Neural cell (in vitro differentiated cells): ENCODE results near the gene BIRC2. TPM values are rescaled to one million over a fixed set of nuclear protein-coding genes. Genes with fewer than 3 reads are reported as not detected.

Source experiments
- H2AFZ ChIP-seq: fragments of 200-600, 300-800 bp; sonication (generic), shearing (Covaris generic); 2 replicates; pipeline ENCODE4 v1.6.0; 2014; ENCODE audit warnings: low read depth, mild to moderate bottlenecking, antibody characterized with exemption, low read length, moderate library complexity
- H3F3A ChIP-seq: fragments of 200-600 bp; shearing (Covaris generic); 2 replicates; pipeline ENCODE4 v1.6.1; 2016; ENCODE audit warnings: mild to moderate bottlenecking, moderate library complexity, mixed read lengths, antibody characterized with exemption, low read length; ENCODE audit not compliant: insufficient read depth, poor library complexity, severe bottlenecking
- H3K27ac ChIP-seq: fragments of 200-600, 300-800 bp; sonication (generic), shearing (Covaris generic); 2 replicates; pipeline ENCODE4 v1.5.1; 2014; ENCODE audit warnings: mild to moderate bottlenecking, low read length, moderate library complexity
- H3K27me3 ChIP-seq: fragments of 300-800, 200-600 bp; sonication (generic), shearing (Covaris generic); 2 replicates; pipeline ENCODE4 v1.6.0; 2014; ENCODE audit warnings: mild to moderate bottlenecking, low read depth, low read length, moderate library complexity; ENCODE audit not compliant: insufficient read depth
- H3K36me3 ChIP-seq: fragments of 300-800, 200-600 bp; sonication (generic), shearing (Covaris generic); 2 replicates; pipeline ENCODE4 v1.5.1; 2014; ENCODE audit warnings: mild to moderate bottlenecking, antibody characterized with exemption, low read length, moderate library complexity; ENCODE audit not compliant: insufficient read depth
- H3K4me2 ChIP-seq: fragments of 300-800, 200-600 bp; sonication (generic), shearing (Covaris generic); 2 replicates; pipeline ENCODE4 v1.6.0; 2014; ENCODE audit warnings: mild to moderate bottlenecking, low read length
- H3K4me3 ChIP-seq: fragments of 300-800, 200-600 bp; sonication (generic), shearing (Covaris generic); 2 replicates; pipeline ENCODE4 v1.5.1; 2014; ENCODE audit warnings: mild to moderate bottlenecking, low read length, moderate library complexity
- H3K79me2 ChIP-seq: fragments of 200-600 bp; shearing (Covaris generic); replicated peaks from 2 replicates; pipeline ENCODE4 v1.6.0; 2014; ENCODE audit warnings: mild to moderate bottlenecking, low read length, moderate library complexity; ENCODE audit not compliant: insufficient read depth
- H3K9ac ChIP-seq: fragments of 300-800, 200-600 bp; sonication (generic), shearing (Covaris generic); 2 replicates; pipeline ENCODE4 v1.6.1; 2016; ENCODE audit warnings: mild to moderate bottlenecking, low read length, mixed read lengths
- H3K9me2 ChIP-seq: fragments of 200-600 bp; shearing (Covaris generic); 2 replicates; pipeline ENCODE4 v1.6.1; 2016; ENCODE audit warnings: mild to moderate bottlenecking, low read length, mixed read lengths; ENCODE audit not compliant: insufficient read depth
- H3K9me3 ChIP-seq: fragments of 200-600, 300-800 bp; sonication (generic), shearing (Covaris generic); 2 replicates; pipeline ENCODE4 v1.6.1; 2016; ENCODE audit warnings: mild to moderate bottlenecking, mixed run types, low read length, moderate library complexity, mixed read lengths
- H4K20me1 ChIP-seq: fragments of 200-600 bp; shearing (Covaris generic); 2 replicates; pipeline ENCODE4 v1.6.1; 2016; ENCODE audit warnings: mild to moderate bottlenecking, mixed run types; ENCODE audit not compliant: insufficient read depth
- CTCF ChIP-seq: fragments of 450-650 bp; IDR thresholded peaks from 2 replicates; pipeline ENCODE4 v1.5.1; 2014; ENCODE audit warnings: antibody characterized with exemption, mild to moderate bottlenecking, moderate library complexity; ENCODE audit not compliant: poor library complexity, severe bottlenecking
- EP300 ChIP-seq: fragments of 450-650 bp; conservative IDR thresholded peaks from 2 replicates; pipeline ENCODE4 v1.6.1; 2014; ENCODE audit warnings: antibody characterized with exemption, mild to moderate bottlenecking, moderate library complexity; ENCODE audit not compliant: poor library complexity, severe bottlenecking
- EZH2 ChIP-seq: fragments of 200-600, 300-800 bp; shearing (Covaris generic), sonication (generic); IDR thresholded peaks from 2 replicates; pipeline ENCODE4 v1.6.1; 2014; ENCODE audit warnings: antibody characterized with exemption, low read length, borderline replicate concordance, mild to moderate bottlenecking; ENCODE audit not compliant: insufficient read depth, poor library complexity, severe bottlenecking
- MXI1 ChIP-seq: fragments of 450-650 bp; conservative IDR thresholded peaks from 2 replicates; pipeline ENCODE4 v1.6.1; 2014; ENCODE audit warnings: antibody characterized with exemption, mild to moderate bottlenecking; ENCODE audit not compliant: poor library complexity, severe bottlenecking
- POLR2AphosphoS5 ChIP-seq: IDR thresholded peaks from 2 replicates; pipeline ENCODE4 v1.6.1; 2012
- RAD21 ChIP-seq: fragments of 450-650 bp; conservative IDR thresholded peaks from 2 replicates; pipeline ENCODE4 v1.6.1; 2014; ENCODE audit warnings: antibody characterized with exemption, mild to moderate bottlenecking, moderate library complexity
- REST ChIP-seq: IDR thresholded peaks from 2 replicates; pipeline ENCODE4 v1.6.1; 2012; ENCODE audit warnings: borderline replicate concordance
- SMC3 ChIP-seq: fragments of 450-650 bp; conservative IDR thresholded peaks from 2 replicates; pipeline ENCODE4 v1.6.1; 2014; ENCODE audit warnings: antibody characterized with exemption, mild to moderate bottlenecking, moderate library complexity; ENCODE audit not compliant: poor library complexity
- TAF1 ChIP-seq: IDR thresholded peaks from 2 replicates; pipeline ENCODE4 v1.6.1; 2012; ENCODE audit warnings: low read depth
- polyA plus RNA-seq: library from polyadenylated mRNA; depleted of rRNA; stranded (reverse); fragments of >200 nt; gene quantifications from 2 replicates; pipeline ENCODE4 v1.2.3, GENCODE V29; 2014

Gene BIRC2
- polyA plus RNA-seq, 1 donor from 2014 or later: 68.7 TPM

GRCh38 chr11:102323542-102324251 lies 23.3 kb upstream of the BIRC2 start:
- Histone ChIP-seq H3K27ac (no peak overlapping the region), H2AFZ (no peak overlapping the region), H3K4me2 (no peak overlapping the region), H3K9ac (no peak overlapping the region), H3K27me3 (no peaks in the 10 kb centered on the region), H3K9me3 (no peaks in the 10 kb centered on the region), H3K9me2 (no peaks in the 10 kb centered on the region), H3K79me2 (no peaks in the 10 kb centered on the region), H3F3A (no peaks in the 10 kb centered on the region), H4K20me1 (no peaks in the 10 kb centered on the region), H3K4me3 (no peak overlapping the region), H3K36me3 (no peaks in the 10 kb centered on the region)
- no peak for TF ChIP-seq REST
- no peak for TF ChIP-seq EP300

GRCh38 chr11:102325088-102325487 lies 21.9 kb upstream of the BIRC2 start:
- H3K9me2 ChIP-seq: no peaks in the 10 kb centered on the region
- no peaks in the 10 kb centered on the region for H3K27me3 ChIP-seq
- H2AFZ ChIP-seq: no peak overlapping the region
- TF ChIP-seq REST (no peak), CTCF (no peak), TAF1 (no peak), EP300 (no peak), MXI1 (no peak), EZH2 (no peak), RAD21 (no peak), POLR2AphosphoS5 (no peak), SMC3 (no peak)
- no peak overlapping the region for H3K27ac ChIP-seq
- H3K79me2 ChIP-seq: no peaks in the 10 kb centered on the region
- no peaks in the 10 kb centered on the region for H3F3A ChIP-seq
- H3K9me3 ChIP-seq: no peaks in the 10 kb centered on the region
- H3K4me2 ChIP-seq: no peak overlapping the region
- no peak overlapping the region for H3K4me3 ChIP-seq
- no peak overlapping the region for H3K9ac ChIP-seq
- H4K20me1 ChIP-seq: no peaks in the 10 kb centered on the region
- no peaks in the 10 kb centered on the region for H3K36me3 ChIP-seq
